DOHH2 (cell line): ENCODE data around the gene LAMA5.
A peak's percentile ranks its signal among the peaks of the same experiment; 100 is the strongest.

Source experiments
- H3F3A ChIP-seq: fragments of 200-600 bp; sonication (generic), shearing (Covaris generic); 2 replicates; pipeline ENCODE4 v1.6.0; 2016; ENCODE audit warnings: antibody characterized with exemption, mild to moderate bottlenecking; ENCODE audit not compliant: control insufficient read depth, insufficient read depth
- H3K27ac ChIP-seq: fragments of 200-600 bp; sonication (generic); 2 replicates; pipeline ENCODE4 v1.5.1; 2014; ENCODE audit warnings: low read depth, mild to moderate bottlenecking, low read length, moderate library complexity
- H3K27me3 ChIP-seq: fragments of 200-600 bp; sonication (generic); 2 replicates; pipeline ENCODE4 v1.6.1; 2014; ENCODE audit warnings: mild to moderate bottlenecking, low read length, mixed read lengths; ENCODE audit not compliant: control insufficient read depth
- H3K36me3 ChIP-seq: fragments of 200-600 bp; sonication (generic); 2 replicates; pipeline ENCODE4 v1.6.1; 2014; ENCODE audit warnings: mild to moderate bottlenecking, low read length, moderate library complexity, mixed read lengths; ENCODE audit not compliant: control insufficient read depth
- H3K4me1 ChIP-seq: fragments of 200-600 bp; sonication (generic); 2 replicates; pipeline ENCODE4 v1.6.1; 2014; ENCODE audit warnings: mild to moderate bottlenecking, low read length, mixed read lengths; ENCODE audit not compliant: control insufficient read depth
- H3K4me2 ChIP-seq: fragments of 200-600 bp; sonication (generic); 2 replicates; pipeline ENCODE4 v1.6.0; 2014; ENCODE audit warnings: mild to moderate bottlenecking, low read length, moderate library complexity
- H3K4me3 ChIP-seq: fragments of 200-600 bp; sonication (generic); 2 replicates; pipeline ENCODE4 v1.5.1; 2014; ENCODE audit warnings: mild to moderate bottlenecking, low read length, mixed read lengths
- H3K79me2 ChIP-seq: fragments of 200-600 bp; sonication (generic); 2 replicates; pipeline ENCODE4 v1.6.1; 2014; ENCODE audit warnings: mild to moderate bottlenecking, low read length, mixed read lengths; ENCODE audit not compliant: control insufficient read depth
- H3K9me2 ChIP-seq: fragments of 200-600 bp; sonication (generic); replicated peaks from 2 replicates; pipeline ENCODE4 v1.6.1; 2014; ENCODE audit warnings: mild to moderate bottlenecking, low read length, mixed read lengths; ENCODE audit not compliant: control insufficient read depth
- H3K9me3 ChIP-seq: fragments of 200-600 bp; sonication (generic); 2 replicates; pipeline ENCODE4 v1.6.1; 2014; ENCODE audit warnings: antibody characterized with exemption, low read length, mixed read lengths; ENCODE audit not compliant: control insufficient read depth, insufficient read depth
- H4K20me1 ChIP-seq: fragments of 200-600 bp; sonication (generic); 2 replicates; pipeline ENCODE4 v1.6.0; 2014; ENCODE audit warnings: low read depth, mild to moderate bottlenecking, antibody characterized with exemption, low read length, moderate library complexity; ENCODE audit not compliant: control insufficient read depth, insufficient read depth
- EZH2phosphoT487 ChIP-seq: fragments of 200-600 bp; sonication (generic); IDR thresholded peaks from 2 replicates; pipeline ENCODE4 v1.6.1; 2017; ENCODE audit warnings: borderline replicate concordance, mild to moderate bottlenecking, antibody characterized with exemption, low read length, moderate library complexity, mixed read lengths
- TF ChIP-seq, protein P1 (sequence below): fragments of 200-600 bp; sonication (generic); IDR thresholded peaks from one replicate; pipeline ENCODE4 v1.5.1; 2014; ENCODE audit warnings: antibody characterized with exemption, mild to moderate bottlenecking, low read depth, low read length; ENCODE audit not compliant: poor library complexity, severe bottlenecking

The LAMA5 gene

DNA sequence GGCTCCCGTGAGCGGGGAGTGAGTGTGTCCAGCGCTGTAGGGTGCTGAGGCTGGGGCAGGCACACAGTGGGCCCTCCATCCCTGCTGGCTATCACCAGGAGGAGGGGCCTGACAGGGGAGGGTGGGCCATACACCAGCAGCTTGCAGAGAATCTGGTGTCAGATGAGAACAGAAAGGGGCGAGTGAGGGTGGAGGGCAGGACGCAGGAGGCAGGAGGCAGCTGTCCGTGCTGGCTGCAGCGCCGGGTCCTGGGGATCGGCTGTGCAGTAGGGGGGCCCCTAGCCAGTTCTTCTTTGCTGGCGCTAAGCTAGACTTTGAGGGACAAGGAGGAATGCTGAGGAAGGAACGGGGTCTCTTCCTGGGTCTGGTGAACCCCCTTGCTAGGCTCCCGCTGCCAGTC, 41.5 kb upstream of the LAMA5 start:
- peaks cover 3% of the 10 kb centered on the region; the same call in 1 of the 2 replicates for H3K36me3 ChIP-seq
- H3K9me3 ChIP-seq, result no peaks in the 10 kb centered on the region
- H3K27ac ChIP-seq, result no peak overlapping the region
- no peak overlapping the region for H3K4me3 ChIP-seq
- H3K27me3 ChIP-seq, result no peaks in the 10 kb centered on the region
- H3K9me2 ChIP-seq, result no peaks in the 10 kb centered on the region
- H3F3A ChIP-seq, result no peaks in the 10 kb centered on the region
- H3K79me2 ChIP-seq, result peaks cover 32% of the 10 kb centered on the region
- peaks cover 35% of the 10 kb centered on the region for H3K4me1 ChIP-seq
- H4K20me1 ChIP-seq, result no peaks in the 10 kb centered on the region
- TF ChIP-seq, protein P1, sequence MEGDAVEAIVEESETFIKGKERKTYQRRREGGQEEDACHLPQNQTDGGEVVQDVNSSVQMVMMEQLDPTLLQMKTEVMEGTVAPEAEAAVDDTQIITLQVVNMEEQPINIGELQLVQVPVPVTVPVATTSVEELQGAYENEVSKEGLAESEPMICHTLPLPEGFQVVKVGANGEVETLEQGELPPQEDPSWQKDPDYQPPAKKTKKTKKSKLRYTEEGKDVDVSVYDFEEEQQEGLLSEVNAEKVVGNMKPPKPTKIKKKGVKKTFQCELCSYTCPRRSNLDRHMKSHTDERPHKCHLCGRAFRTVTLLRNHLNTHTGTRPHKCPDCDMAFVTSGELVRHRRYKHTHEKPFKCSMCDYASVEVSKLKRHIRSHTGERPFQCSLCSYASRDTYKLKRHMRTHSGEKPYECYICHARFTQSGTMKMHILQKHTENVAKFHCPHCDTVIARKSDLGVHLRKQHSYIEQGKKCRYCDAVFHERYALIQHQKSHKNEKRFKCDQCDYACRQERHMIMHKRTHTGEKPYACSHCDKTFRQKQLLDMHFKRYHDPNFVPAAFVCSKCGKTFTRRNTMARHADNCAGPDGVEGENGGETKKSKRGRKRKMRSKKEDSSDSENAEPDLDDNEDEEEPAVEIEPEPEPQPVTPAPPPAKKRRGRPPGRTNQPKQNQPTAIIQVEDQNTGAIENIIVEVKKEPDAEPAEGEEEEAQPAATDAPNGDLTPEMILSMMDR, result no peak
- no peak for TF ChIP-seq EZH2phosphoT487
- H3K4me2 ChIP-seq, result no peak overlapping the region; the same call in 1 of the 2 replicates

- H3K9me3 ChIP-seq, result no peaks in the 10 kb centered on the region
- no peaks in the 10 kb centered on the region for H3K9me2 ChIP-seq
- peaks cover 5% of the 10 kb centered on the region for H3K36me3 ChIP-seq
- H3K4me2 ChIP-seq, result peak overlapping the region; percentile 67
- peaks cover 35% of the 10 kb centered on the region for H3K4me1 ChIP-seq
- TF ChIP-seq, protein P1, result no peak
- H3K79me2 ChIP-seq, result peaks cover 38% of the 10 kb centered on the region
- no peaks in the 10 kb centered on the region for H3F3A ChIP-seq
- H3K27me3 ChIP-seq, result no peaks in the 10 kb centered on the region
- H4K20me1 ChIP-seq, result no peaks in the 10 kb centered on the region
- H3K4me3 ChIP-seq, result peak overlapping the region; percentile 80
- peak overlapping the region; percentile 76; the same call in 1 of the 2 replicates for H3K27ac ChIP-seq
Measured at GRCh38 chr20:62408055-62408454, 40.9 kb upstream of the LAMA5 start.

DNA sequence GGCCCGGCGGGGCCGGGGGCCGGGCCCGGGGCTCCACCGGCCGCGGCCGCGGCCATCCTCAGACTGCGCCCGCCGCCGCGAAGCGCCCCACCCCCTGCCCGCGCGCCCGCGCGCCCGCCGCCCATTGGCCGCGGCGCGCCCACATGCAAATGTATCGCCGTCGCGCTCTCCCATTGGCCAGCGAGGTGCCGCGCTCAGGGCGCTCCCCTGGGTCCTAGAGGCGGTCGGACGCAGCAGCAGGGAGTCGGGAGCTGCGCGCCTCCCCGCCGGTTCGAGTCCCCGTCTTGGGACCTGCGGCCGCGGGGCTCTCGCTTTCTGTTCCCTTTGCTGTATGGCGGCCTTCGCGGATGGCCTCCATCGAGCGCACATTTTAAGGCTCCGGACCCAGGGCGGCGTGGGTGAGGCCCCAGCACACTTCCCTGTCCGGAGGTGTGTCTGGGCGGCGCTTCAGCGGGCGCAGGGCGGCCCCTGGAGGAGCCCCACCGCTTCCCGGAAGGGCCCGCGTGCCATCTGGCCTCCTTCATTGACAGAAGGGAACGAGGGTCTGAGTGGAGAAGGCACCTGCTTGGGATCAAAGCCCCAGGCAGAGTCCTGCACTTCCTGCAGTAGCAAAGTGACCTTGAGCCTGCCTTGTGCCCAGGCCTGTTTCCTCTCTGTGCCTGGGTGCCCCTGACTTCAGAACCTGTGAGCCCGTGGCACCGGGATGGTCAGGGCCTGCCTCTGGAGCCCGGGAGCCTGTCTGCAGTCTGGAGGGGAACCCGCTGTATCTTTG, 40.3 kb upstream of the LAMA5 start, which contains the start of gene CABLES2:
CABLES2 (minus strand) TSS at position 65 of the 772 bp plus-strand sequence; CDS start at position 56, 9 bp downstream.
- peaks cover 35% of the 10 kb centered on the region for H3K4me1 ChIP-seq

More for the DNA sequence above, 40.3 kb upstream of the LAMA5 start, which contains the start of gene CABLES2:
- H3F3A ChIP-seq, result no peaks in the 10 kb centered on the region
- no peaks in the 10 kb centered on the region for H3K27me3 ChIP-seq
- H3K27ac ChIP-seq, result peak within 1 kb of the TSS; percentile 76
- peaks cover 43% of the 10 kb centered on the region for H3K79me2 ChIP-seq
- no peaks in the 10 kb centered on the region for H3K9me3 ChIP-seq
- no peaks in the 10 kb centered on the region for H3K9me2 ChIP-seq
- peaks cover 11% of the 10 kb centered on the region for H3K36me3 ChIP-seq
- TF ChIP-seq EZH2phosphoT487, result no peak
- TF ChIP-seq, protein P1, result peak; percentile 22
- no peaks in the 10 kb centered on the region for H4K20me1 ChIP-seq
- H3K4me3 ChIP-seq, result peak within 1 kb of the TSS; percentile 80
- H3K4me2 ChIP-seq, result peak within 1 kb of the TSS; percentile 81
